ENCODE results near the gene DAGLA.
A peak's percentile ranks its signal among the peaks of the same experiment; 100 is the strongest.

Gene DAGLA

DNA sequence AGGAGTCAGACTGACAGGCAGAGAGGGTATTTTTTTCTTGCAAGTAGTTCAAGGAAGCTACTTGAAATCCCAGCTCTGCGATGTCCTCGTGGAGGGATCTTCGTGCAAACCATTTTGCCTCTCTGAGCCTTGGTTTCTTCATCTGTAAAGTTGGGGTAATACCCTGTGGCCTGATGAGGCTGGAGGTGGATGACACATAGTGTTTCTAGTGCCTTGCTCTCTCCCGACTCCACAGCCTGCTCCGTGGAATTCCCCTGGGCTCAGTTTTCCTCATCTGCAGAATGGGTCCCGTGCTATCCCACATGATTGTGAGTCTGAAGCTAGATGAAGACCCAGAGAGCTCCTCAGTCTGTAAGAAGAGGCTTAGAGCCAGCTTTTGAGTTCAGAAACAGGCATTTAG lies 32.7 kb downstream of the DAGLA start:
- no peaks in the 10 kb centered on the region for H3K9me3 ChIP-seq (ENCODE audit: low read depth, low read length)
- TF ChIP-seq POLR2AphosphoS5 (IDR thresholded peaks at IDR 0.05; ENCODE audit: borderline replicate concordance, low read depth, low read length) (no peak), FOXP2 (optimal IDR thresholded peaks at IDR 0.05; ENCODE audit: control extremely low read depth, extremely low read length, insufficient read depth) (no peak), EZH2 (IDR thresholded peaks at IDR 0.05) (no peak)
- no peak overlapping the region for H3K4me3 ChIP-seq
- no peak for DNase-seq (ENCODE audit: low read depth, low spot score)
- no peak overlapping the region for H3K9ac ChIP-seq (ENCODE audit: insufficient read length)
- no peaks in the 10 kb centered on the region for H3K36me3 ChIP-seq (ENCODE audit: insufficient read depth, low read length)
- no peak overlapping the region for H3K27ac ChIP-seq

DNA sequence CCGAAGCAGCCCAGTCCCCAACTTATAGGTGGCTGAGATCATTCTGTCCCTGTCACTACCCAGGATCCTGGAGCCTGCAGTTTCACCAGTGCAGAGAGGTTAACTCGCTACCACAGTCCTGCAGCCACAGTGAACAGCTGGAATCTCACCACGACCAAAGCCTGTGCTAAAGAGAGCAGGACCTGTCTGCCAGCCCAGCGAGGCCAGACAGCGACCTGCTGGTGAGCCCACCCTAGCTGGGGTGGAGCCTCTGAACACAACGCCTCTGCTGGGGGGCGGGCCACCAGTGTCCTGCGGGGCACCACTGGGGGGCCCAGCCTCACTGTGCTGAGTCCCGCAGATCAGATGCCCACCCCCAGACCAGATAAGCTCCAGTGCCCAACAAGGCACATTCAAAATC lies 33.3 kb downstream of the DAGLA start:
- no peak for DNase-seq (ENCODE audit: low read depth, low spot score)
- Histone ChIP-seq H3K27ac (no peak overlapping the region), H3K36me3 (ENCODE audit: insufficient read depth, low read length) (no peaks in the 10 kb centered on the region), H3K9me3 (ENCODE audit: low read depth, low read length) (no peaks in the 10 kb centered on the region), H3K9ac (ENCODE audit: insufficient read length) (no peak overlapping the region), H3K4me3 (no peak overlapping the region)
- TF ChIP-seq POLR2AphosphoS5 (IDR thresholded peaks at IDR 0.05; ENCODE audit: borderline replicate concordance, low read depth, low read length) (no peak), EZH2 (IDR thresholded peaks at IDR 0.05) (no peak), FOXP2 (optimal IDR thresholded peaks at IDR 0.05; ENCODE audit: control extremely low read depth, extremely low read length, insufficient read depth) (no peak)

DNA sequence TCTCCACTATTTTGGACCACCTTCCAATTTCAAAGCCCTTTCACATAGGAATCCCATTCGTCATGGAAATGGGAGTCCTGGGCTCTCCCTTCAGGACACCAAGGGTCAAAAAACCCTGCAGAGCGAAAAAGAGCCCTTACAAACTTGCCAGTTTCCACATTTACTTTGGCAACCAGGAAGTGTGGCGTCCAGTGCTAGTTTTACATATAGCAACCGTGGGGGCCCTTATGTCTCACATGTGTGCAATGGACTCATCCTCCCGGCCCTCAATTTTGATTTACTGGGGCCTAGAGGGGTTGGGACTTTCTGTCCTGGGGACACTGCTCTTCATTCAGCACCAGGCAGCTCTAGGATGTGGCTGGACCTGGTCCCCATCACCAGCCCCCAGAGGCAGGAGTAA lies 33.7 kb downstream of the DAGLA start:
- H3K4me3 ChIP-seq, result no peak overlapping the region
- H3K9ac ChIP-seq (ENCODE audit: insufficient read length), result no peak overlapping the region
- no peaks in the 10 kb centered on the region for H3K9me3 ChIP-seq (ENCODE audit: low read depth, low read length)
- TF ChIP-seq FOXP2 (optimal IDR thresholded peaks at IDR 0.05; ENCODE audit: control extremely low read depth, extremely low read length, insufficient read depth), result no peak
- no peak for TF ChIP-seq EZH2 (IDR thresholded peaks at IDR 0.05)
- TF ChIP-seq POLR2AphosphoS5 (IDR thresholded peaks at IDR 0.05; ENCODE audit: borderline replicate concordance, low read depth, low read length), result no peak
- no peak overlapping the region for H3K27ac ChIP-seq
- no peaks in the 10 kb centered on the region for H3K36me3 ChIP-seq (ENCODE audit: insufficient read depth, low read length)
- no peak for DNase-seq (ENCODE audit: low read depth, low spot score)

DNA sequence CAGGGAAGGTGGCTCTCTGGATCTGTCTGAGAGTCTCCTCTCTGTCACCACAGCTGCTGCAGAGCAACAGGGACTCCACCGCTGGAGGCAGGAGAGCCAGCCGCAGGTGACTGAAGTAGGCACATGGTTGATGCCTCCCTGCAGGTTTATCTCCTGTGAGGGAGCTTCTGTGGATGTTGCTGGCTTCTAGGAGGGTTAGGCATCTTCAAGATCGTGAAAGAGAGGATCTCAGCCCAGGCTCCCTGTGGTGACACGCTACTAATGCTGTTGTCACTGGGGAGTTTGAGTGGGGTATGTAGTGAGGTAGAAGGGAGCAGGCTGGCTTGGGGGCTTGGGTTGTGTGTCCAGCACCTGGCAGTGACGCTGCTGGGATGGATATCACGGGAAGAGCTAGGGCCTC lies 34.1 kb downstream of the DAGLA start:
- no peak for DNase-seq (ENCODE audit: low read depth, low spot score)

DNA sequence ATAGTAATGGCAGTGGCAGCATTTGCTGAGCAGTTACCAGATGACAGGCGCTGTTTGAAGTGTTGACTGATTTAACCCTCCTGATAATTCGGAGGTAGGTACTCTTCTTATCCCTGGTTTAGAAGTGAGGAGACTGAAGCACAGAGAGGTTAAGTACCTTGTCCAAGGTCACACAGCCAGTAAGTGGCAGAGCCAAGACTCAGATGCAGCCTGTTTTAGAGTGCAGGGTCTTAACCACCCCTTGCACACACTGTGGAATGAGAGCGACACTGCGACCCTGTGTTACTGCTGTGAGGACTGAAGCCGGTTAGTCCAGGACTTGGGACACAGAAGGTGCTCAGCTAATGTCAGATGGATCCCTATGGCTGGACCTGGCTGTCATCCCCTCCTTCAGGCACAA lies 34.7 kb downstream of the DAGLA start:
- TF ChIP-seq FOXP2 (optimal IDR thresholded peaks at IDR 0.05; ENCODE audit: control extremely low read depth, extremely low read length, insufficient read depth) (no peak), POLR2AphosphoS5 (IDR thresholded peaks at IDR 0.05; ENCODE audit: borderline replicate concordance, low read depth, low read length) (no peak), EZH2 (IDR thresholded peaks at IDR 0.05) (no peak)
- Histone ChIP-seq H3K9me3 (ENCODE audit: low read depth, low read length) (no peaks in the 10 kb centered on the region), H3K27ac (no peak overlapping the region), H3K9ac (ENCODE audit: insufficient read length) (no peak overlapping the region), H3K36me3 (ENCODE audit: insufficient read depth, low read length) (no peaks in the 10 kb centered on the region), H3K4me3 (no peak overlapping the region)
- no peak for DNase-seq (ENCODE audit: low read depth, low spot score)

More for the DNA sequence above, 34.1 kb downstream of the DAGLA start:
- Histone ChIP-seq H3K9me3 (ENCODE audit: low read depth, low read length) (no peaks in the 10 kb centered on the region), H3K36me3 (ENCODE audit: insufficient read depth, low read length) (no peaks in the 10 kb centered on the region), H3K27ac (no peak overlapping the region), H3K9ac (ENCODE audit: insufficient read length) (no peak overlapping the region), H3K4me3 (no peak overlapping the region)
- TF ChIP-seq POLR2AphosphoS5 (IDR thresholded peaks at IDR 0.05; ENCODE audit: borderline replicate concordance, low read depth, low read length) (no peak), FOXP2 (optimal IDR thresholded peaks at IDR 0.05; ENCODE audit: control extremely low read depth, extremely low read length, insufficient read depth) (no peak), EZH2 (IDR thresholded peaks at IDR 0.05) (no peak)

DNA sequence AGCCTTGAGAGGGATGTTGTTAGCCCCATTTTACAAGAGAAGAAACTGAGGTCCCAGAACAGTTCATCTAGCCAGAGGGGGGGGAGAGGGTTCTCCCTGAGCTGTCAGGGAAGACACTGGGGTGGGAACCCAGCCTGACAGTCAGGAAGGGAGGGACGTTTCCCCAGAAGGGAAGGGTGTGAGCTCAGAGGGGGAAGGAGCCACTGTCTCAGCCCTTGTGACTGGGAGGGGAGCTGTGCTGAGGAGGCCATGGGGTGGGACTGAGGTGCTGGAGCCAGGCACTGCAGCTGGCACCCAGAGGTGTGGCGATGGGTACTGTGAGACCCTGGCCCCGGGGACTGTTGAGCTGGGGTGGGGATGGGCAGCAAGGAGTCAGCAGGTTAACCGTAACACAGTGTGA lies 35.7 kb downstream of the DAGLA start:
- no peaks in the 10 kb centered on the region for H3K9me3 ChIP-seq (ENCODE audit: low read depth, low read length)
- H3K36me3 ChIP-seq (ENCODE audit: insufficient read depth, low read length), result no peaks in the 10 kb centered on the region; the same call in 1 of the 2 replicates
- no peak overlapping the region for H3K9ac ChIP-seq (ENCODE audit: insufficient read length)
- no peak overlapping the region for H3K27ac ChIP-seq
- TF ChIP-seq POLR2AphosphoS5 (IDR thresholded peaks at IDR 0.05; ENCODE audit: borderline replicate concordance, low read depth, low read length) (no peak), EZH2 (IDR thresholded peaks at IDR 0.05) (no peak), FOXP2 (optimal IDR thresholded peaks at IDR 0.05; ENCODE audit: control extremely low read depth, extremely low read length, insufficient read depth) (no peak)
- H3K4me3 ChIP-seq, result no peak overlapping the region
- DNase-seq (ENCODE audit: low read depth, low spot score), result no peak

DNA sequence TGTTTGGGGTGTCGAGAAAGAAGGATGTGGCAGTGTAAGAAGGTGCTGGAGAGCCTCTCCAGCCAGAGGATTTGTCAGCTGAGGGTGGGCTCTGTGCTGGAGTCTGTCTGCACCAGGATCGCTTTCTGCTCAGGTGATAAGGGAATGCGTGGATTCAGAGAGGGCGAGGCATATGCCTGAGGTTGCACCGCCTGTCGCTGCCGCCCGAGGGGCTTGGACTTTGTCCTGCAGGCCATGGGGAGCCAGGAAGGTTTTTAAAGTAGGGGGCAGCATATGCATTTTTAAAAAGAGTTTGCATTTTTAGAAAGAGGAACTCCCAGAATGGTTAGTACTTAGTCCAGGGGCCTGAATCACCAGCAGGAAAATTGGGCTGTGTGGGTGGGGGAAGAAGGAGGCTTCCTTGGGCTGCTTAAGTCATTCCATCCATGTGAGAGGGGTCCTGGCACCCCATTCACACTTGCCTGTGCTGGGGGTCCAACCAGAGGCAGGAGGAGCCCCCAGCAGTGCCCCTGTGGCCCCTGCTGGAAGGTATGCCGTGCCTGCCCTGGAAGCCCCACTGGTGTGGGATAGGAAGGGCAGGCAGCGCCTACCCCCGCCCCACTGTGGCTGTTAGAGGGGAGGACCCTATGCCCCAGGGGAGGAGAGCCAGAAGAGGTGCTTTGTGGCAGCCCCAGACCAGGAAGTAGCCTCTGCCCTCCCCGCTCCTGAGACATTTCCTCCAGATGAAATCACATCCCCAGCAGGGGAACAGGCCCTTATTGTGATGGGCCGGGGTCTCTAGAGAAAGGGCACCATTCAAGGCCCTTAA lies 36.5 kb downstream of the DAGLA start:
- H3K9ac ChIP-seq (ENCODE audit: insufficient read length), result no peak overlapping the region
- no peak overlapping the region for H3K4me3 ChIP-seq
- H3K9me3 ChIP-seq (ENCODE audit: low read depth, low read length), result no peaks in the 10 kb centered on the region
- H3K36me3 ChIP-seq (ENCODE audit: insufficient read depth, low read length), result no peaks in the 10 kb centered on the region; the same call in 1 of the 2 replicates
- no peak for TF ChIP-seq EZH2 (IDR thresholded peaks at IDR 0.05)
- no peak for TF ChIP-seq POLR2AphosphoS5 (IDR thresholded peaks at IDR 0.05; ENCODE audit: borderline replicate concordance, low read depth, low read length)
- no peak for TF ChIP-seq FOXP2 (optimal IDR thresholded peaks at IDR 0.05; ENCODE audit: control extremely low read depth, extremely low read length, insufficient read depth)
- no peak for DNase-seq (ENCODE audit: low read depth, low spot score)
- no peak overlapping the region for H3K27ac ChIP-seq

DNA sequence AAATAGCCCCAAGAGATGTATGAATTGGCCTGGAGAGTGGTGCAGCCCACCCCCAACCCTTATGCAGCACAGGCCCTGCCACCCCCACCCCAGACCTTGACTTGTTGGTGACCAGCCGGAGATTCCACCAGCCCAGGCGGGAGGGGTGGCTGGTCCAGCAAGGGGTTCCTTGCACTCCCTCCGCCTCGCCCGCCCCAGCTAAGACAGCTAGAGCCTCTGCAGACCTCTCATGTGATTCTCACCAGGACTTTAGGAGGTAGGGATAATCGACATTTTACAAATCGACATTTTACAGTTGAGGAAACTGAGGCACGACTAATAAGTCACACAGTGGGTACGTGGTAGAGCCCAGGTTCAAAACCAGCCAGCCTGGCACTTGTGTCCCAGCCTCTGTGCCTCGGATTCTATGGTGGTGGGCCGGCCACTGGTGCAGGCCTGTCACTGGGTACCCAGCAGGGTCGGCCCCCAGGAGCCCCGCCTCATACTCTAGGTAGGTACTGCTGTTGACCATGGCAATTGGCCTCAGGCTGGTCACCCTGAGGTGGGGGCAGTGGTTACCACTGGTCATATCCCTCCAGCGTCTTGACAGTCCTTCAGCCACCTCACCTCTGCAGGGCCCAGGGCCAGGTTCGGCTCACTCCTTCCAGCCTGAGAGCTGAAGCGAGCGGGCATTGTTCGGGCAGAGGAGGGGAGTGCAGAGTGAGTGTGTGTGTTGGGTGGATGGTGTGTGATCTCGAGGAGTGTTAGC lies 37.3 kb downstream of the DAGLA start:
- Histone ChIP-seq H3K27ac (peak overlapping the region; percentile 65; the same call in 1 of the 2 replicates), H3K9ac (ENCODE audit: insufficient read length) (peak overlapping the region; percentile 79), H3K4me3 (peak overlapping the region; percentile 95), H3K36me3 (ENCODE audit: insufficient read depth, low read length) (no peaks in the 10 kb centered on the region; the same call in 1 of the 2 replicates), H3K9me3 (ENCODE audit: low read depth, low read length) (no peaks in the 10 kb centered on the region)
- no peak for DNase-seq (ENCODE audit: low read depth, low spot score)
- TF ChIP-seq POLR2AphosphoS5 (IDR thresholded peaks at IDR 0.05; ENCODE audit: borderline replicate concordance, low read depth, low read length), result no peak
- TF ChIP-seq EZH2 (IDR thresholded peaks at IDR 0.05), result no peak
- TF ChIP-seq FOXP2 (optimal IDR thresholded peaks at IDR 0.05; ENCODE audit: control extremely low read depth, extremely low read length, insufficient read depth), result no peak

Measured in SK-N-MC (cell line).